Measurements from ENCODE around the gene ATP6V1G2.
"Not testable (repeated sequence)": the region's sequence is repeated elsewhere in the genome, so short reads cannot be mapped to it uniquely, and the experiment has no call there.

Gene ATP6V1G2

GRCh38 chr6:31546339-31546957 lies at the start of gene ATP6V1G2:
TSS of gene ATP6V1G2 (minus strand) at chr6:31546608. CDS start at chr6:31546559, 49 bp downstream.
- peak; percentile 93 for DNase-seq

- no peak for DNase-seq
These were observed 46.0 kb upstream of the ATP6V1G2 start for GRCh38 chr6:31592396-31592771.

- not testable (repeated sequence) for DNase-seq
These were observed 44.3 kb upstream of the ATP6V1G2 start for GRCh38 chr6:31590691-31591090.

- DNase-seq = peak; percentile 34
These were observed 42.7 kb upstream of the ATP6V1G2 start for GRCh38 chr6:31588871-31589650.

GRCh38 chr6:31587791-31588777 lies 41.7 kb upstream of the ATP6V1G2 start:
- no peak for DNase-seq

GRCh38 chr6:31586599-31587281 lies 40.3 kb upstream of the ATP6V1G2 start:
- no peak for DNase-seq

GRCh38 chr6:31586008-31586407 lies 39.6 kb upstream of the ATP6V1G2 start, which contains the start of gene LST1:
TSS of gene LST1 (plus strand) at chr6:31586277. CDS start at chr6:31587300, 1,023 bp downstream.
- no peak for DNase-seq

GRCh38 chr6:31585491-31585890 lies 39.1 kb upstream of the ATP6V1G2 start:
- DNase-seq = no peak

- DNase-seq = no peak
These were observed 35.8 kb upstream of the ATP6V1G2 start, which contains the start of gene LTB for GRCh38 chr6:31582230-31582643. TSS of gene LTB (minus strand) at chr6:31582424. CDS start at chr6:31582417, 7 bp downstream.

- DNase-seq = peak; percentile 23
These were observed 35.2 kb upstream of the ATP6V1G2 start for GRCh38 chr6:31581434-31582229.

GRCh38 chr6:31580807-31581433 lies 34.5 kb upstream of the ATP6V1G2 start:
- peak; percentile 81 for DNase-seq

GRCh38 chr6:31580438-31580740 lies 34.0 kb upstream of the ATP6V1G2 start:
- no peak for DNase-seq

- no peak for DNase-seq
These were observed 33.4 kb upstream of the ATP6V1G2 start for GRCh38 chr6:31579546-31580437.

GRCh38 chr6:31579119-31579505 lies 32.7 kb upstream of the ATP6V1G2 start:
- DNase-seq = no peak

- no peak for DNase-seq
These were observed 32.0 kb upstream of the ATP6V1G2 start for GRCh38 chr6:31578184-31579118.

- no peak for DNase-seq
These were observed 31.2 kb upstream of the ATP6V1G2 start for GRCh38 chr6:31577579-31577966.

GRCh38 chr6:31576897-31577578 lies 30.6 kb upstream of the ATP6V1G2 start:
- DNase-seq = no peak

GRCh38 chr6:31575952-31576685 lies 29.7 kb upstream of the ATP6V1G2 start:
- DNase-seq = no peak

All from EL (cell line).